ENCODE data around the gene XRCC3. TPM values are rescaled to one million over a fixed set of nuclear protein-coding genes. Genes with fewer than 3 reads are reported as not detected.
"Not testable (repeated sequence)": the region's sequence is repeated elsewhere in the genome, so short reads cannot be mapped to it uniquely, and the experiment has no call there.

Gene XRCC3
- total and polyA plus RNA-seq, 2 experiments from 2014 or later, result 20.4 to 72.9 TPM

DNA sequence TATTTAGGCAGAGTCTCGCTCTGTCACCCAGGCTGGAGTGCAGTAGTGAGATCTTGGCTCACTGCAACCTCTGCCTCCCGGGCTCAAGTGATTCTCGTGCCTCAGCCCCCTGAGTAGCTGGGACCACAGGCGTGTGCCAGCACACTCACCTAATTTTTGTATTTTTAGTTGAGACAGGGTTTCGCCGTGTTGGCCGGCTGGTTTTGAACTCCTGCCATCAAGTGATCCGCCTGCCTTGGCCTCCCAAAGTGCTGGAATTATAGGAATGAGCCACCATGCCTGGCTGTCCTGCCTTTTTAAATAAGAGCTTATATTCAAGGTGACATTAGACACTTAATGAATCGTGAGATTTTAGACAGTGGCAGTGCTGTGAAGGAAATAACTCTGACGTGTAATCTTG is 61.9 kb downstream of the XRCC3 start:
- peaks cover 15% of the 10 kb centered on the region; the same call in 1 of the 2 replicates for H3F3A ChIP-seq (replicated peaks; ENCODE audit: low read depth)
- H3K4me3 ChIP-seq; H3K27me3 Mint-ChIP-seq (ENCODE audit: insufficient read depth, low read depth, poor library complexity); H3K4me1 ChIP-seq (ENCODE audit: insufficient read depth); H3K27me3 ChIP-seq (ENCODE audit: insufficient read depth); H2AFZ ChIP-seq; H3K27ac Mint-ChIP-seq; H3K4me1 Mint-ChIP-seq; H3K27ac ChIP-seq (ENCODE audit: low read depth); H3K9me2 ChIP-seq (ENCODE audit: insufficient read depth); H3K4me3 Mint-ChIP-seq; H3K9me3 Mint-ChIP-seq; H3K4me2 ChIP-seq; DNase-seq (ENCODE audit: low spot score); ATAC-seq: not testable (repeated sequence)
- H3K79me2 ChIP-seq (replicated peaks; ENCODE audit: insufficient read depth), result peaks cover 85% of the 10 kb centered on the region
- peaks cover 40% of the 10 kb centered on the region for H3K36me3 Mint-ChIP-seq (ENCODE audit: low read depth)
- peaks cover 56% of the 10 kb centered on the region for H4K20me1 ChIP-seq (replicated peaks; ENCODE audit: insufficient read depth)
- peaks cover 37% of the 10 kb centered on the region for H3K36me3 ChIP-seq (ENCODE audit: insufficient read depth)

DNA sequence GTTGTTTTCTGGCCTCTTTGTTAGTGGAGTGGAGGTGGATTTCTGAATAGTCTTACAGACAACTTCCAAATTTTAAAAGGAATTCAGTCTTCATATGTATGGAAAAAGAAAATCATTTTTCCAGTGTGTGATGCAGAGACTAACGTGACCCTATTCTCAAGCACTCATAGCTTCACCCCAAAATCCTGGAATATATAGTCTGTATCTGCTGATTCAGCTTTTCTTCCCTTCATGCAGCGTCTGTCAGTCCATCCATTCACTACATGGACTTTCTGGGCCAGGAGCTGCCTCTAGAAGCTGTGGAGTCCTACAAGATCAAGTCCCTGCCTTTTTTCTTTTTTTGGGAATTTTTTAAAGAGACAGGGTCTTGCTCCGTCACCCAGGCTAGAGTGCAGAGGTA is 62.4 kb downstream of the XRCC3 start:
- Mint-ChIP-seq H3K27me3 (ENCODE audit: insufficient read depth, low read depth, poor library complexity) (no peaks in the 10 kb centered on the region), H3K4me3 (no peak overlapping the region), H3K4me1 (peaks cover 3% of the 10 kb centered on the region; the same call in 1 of the 3 replicates), H3K9me3 (no peaks in the 10 kb centered on the region), H3K27ac (no peak overlapping the region), H3K36me3 (ENCODE audit: low read depth) (peaks cover 35% of the 10 kb centered on the region)
- Histone ChIP-seq H3F3A (replicated peaks; ENCODE audit: low read depth) (peaks cover 15% of the 10 kb centered on the region; the same call in 1 of the 2 replicates), H3K4me2 (no peak overlapping the region), H3K27ac (ENCODE audit: low read depth) (peak overlapping the region; percentile 66; the same call in 1 of the 2 replicates), H3K4me1 (ENCODE audit: insufficient read depth) (no peaks in the 10 kb centered on the region), H3K79me2 (replicated peaks; ENCODE audit: insufficient read depth) (peaks cover 90% of the 10 kb centered on the region), H3K9me2 (ENCODE audit: insufficient read depth) (no peaks in the 10 kb centered on the region), H2AFZ (no peak overlapping the region), H4K20me1 (replicated peaks; ENCODE audit: insufficient read depth) (peaks cover 58% of the 10 kb centered on the region), H3K4me3 (no peak overlapping the region), H3K27me3 (ENCODE audit: insufficient read depth) (no peaks in the 10 kb centered on the region), H3K36me3 (ENCODE audit: insufficient read depth) (peaks cover 37% of the 10 kb centered on the region)
- ATAC-seq (no peak), DNase-seq (ENCODE audit: low spot score) (no peak)
- TF ChIP-seq ZNF114 (CRISPR knock-in tag; IDR thresholded peaks at IDR 0.05) (no peak), POLR2AphosphoS5 (IDR thresholded peaks at IDR 0.05; ENCODE audit: low read depth) (no peak), STAT1 (IDR thresholded peaks at IDR 0.05; ENCODE audit: unreplicated experiment) (no peak), NANOG (IDR thresholded peaks at IDR 0.05; ENCODE audit: borderline replicate concordance) (no peak), EZH2 (IDR thresholded peaks at IDR 0.05; ENCODE audit: low read depth, unreplicated experiment) (no peak), CREB1 (CRISPR knock-in tag; IDR thresholded peaks at IDR 0.05; ENCODE audit: low read depth) (no peak), ZNF331 (CRISPR knock-in tag; IDR thresholded peaks at IDR 0.05; ENCODE audit: low read depth) (no peak), EZH2phosphoT487 (IDR thresholded peaks at IDR 0.05; ENCODE audit: unreplicated experiment) (no peak)
- TF ChIP-seq, protein P1, sequence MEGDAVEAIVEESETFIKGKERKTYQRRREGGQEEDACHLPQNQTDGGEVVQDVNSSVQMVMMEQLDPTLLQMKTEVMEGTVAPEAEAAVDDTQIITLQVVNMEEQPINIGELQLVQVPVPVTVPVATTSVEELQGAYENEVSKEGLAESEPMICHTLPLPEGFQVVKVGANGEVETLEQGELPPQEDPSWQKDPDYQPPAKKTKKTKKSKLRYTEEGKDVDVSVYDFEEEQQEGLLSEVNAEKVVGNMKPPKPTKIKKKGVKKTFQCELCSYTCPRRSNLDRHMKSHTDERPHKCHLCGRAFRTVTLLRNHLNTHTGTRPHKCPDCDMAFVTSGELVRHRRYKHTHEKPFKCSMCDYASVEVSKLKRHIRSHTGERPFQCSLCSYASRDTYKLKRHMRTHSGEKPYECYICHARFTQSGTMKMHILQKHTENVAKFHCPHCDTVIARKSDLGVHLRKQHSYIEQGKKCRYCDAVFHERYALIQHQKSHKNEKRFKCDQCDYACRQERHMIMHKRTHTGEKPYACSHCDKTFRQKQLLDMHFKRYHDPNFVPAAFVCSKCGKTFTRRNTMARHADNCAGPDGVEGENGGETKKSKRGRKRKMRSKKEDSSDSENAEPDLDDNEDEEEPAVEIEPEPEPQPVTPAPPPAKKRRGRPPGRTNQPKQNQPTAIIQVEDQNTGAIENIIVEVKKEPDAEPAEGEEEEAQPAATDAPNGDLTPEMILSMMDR (conservative IDR thresholded peaks at IDR 0.05; ENCODE audit: low read depth in 2 of 2), result no peak
- TF ChIP-seq, protein P2, sequence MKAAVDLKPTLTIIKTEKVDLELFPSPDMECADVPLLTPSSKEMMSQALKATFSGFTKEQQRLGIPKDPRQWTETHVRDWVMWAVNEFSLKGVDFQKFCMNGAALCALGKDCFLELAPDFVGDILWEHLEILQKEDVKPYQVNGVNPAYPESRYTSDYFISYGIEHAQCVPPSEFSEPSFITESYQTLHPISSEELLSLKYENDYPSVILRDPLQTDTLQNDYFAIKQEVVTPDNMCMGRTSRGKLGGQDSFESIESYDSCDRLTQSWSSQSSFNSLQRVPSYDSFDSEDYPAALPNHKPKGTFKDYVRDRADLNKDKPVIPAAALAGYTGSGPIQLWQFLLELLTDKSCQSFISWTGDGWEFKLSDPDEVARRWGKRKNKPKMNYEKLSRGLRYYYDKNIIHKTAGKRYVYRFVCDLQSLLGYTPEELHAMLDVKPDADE (IDR thresholded peaks at IDR 0.05), result no peak
- TF ChIP-seq, protein P3, sequence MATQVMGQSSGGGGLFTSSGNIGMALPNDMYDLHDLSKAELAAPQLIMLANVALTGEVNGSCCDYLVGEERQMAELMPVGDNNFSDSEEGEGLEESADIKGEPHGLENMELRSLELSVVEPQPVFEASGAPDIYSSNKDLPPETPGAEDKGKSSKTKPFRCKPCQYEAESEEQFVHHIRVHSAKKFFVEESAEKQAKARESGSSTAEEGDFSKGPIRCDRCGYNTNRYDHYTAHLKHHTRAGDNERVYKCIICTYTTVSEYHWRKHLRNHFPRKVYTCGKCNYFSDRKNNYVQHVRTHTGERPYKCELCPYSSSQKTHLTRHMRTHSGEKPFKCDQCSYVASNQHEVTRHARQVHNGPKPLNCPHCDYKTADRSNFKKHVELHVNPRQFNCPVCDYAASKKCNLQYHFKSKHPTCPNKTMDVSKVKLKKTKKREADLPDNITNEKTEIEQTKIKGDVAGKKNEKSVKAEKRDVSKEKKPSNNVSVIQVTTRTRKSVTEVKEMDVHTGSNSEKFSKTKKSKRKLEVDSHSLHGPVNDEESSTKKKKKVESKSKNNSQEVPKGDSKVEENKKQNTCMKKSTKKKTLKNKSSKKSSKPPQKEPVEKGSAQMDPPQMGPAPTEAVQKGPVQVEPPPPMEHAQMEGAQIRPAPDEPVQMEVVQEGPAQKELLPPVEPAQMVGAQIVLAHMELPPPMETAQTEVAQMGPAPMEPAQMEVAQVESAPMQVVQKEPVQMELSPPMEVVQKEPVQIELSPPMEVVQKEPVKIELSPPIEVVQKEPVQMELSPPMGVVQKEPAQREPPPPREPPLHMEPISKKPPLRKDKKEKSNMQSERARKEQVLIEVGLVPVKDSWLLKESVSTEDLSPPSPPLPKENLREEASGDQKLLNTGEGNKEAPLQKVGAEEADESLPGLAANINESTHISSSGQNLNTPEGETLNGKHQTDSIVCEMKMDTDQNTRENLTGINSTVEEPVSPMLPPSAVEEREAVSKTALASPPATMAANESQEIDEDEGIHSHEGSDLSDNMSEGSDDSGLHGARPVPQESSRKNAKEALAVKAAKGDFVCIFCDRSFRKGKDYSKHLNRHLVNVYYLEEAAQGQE (IDR thresholded peaks at IDR 0.05; ENCODE audit: unreplicated experiment), result no peak

All from GM23338 (cell line).